HG02623 (cell line): ENCODE measurements around the gene INHA.

ENCODE experiments used
- ATAC-seq: cut with Tn5 transposase; IDR thresholded peaks from one replicate; pipeline ENCODE4 v1.9.1; 2021; ENCODE audit warnings: moderate library complexity; ENCODE audit not compliant: unreplicated experiment

Gene INHA, protein sequence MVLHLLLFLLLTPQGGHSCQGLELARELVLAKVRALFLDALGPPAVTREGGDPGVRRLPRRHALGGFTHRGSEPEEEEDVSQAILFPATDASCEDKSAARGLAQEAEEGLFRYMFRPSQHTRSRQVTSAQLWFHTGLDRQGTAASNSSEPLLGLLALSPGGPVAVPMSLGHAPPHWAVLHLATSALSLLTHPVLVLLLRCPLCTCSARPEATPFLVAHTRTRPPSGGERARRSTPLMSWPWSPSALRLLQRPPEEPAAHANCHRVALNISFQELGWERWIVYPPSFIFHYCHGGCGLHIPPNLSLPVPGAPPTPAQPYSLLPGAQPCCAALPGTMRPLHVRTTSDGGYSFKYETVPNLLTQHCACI

DNA sequence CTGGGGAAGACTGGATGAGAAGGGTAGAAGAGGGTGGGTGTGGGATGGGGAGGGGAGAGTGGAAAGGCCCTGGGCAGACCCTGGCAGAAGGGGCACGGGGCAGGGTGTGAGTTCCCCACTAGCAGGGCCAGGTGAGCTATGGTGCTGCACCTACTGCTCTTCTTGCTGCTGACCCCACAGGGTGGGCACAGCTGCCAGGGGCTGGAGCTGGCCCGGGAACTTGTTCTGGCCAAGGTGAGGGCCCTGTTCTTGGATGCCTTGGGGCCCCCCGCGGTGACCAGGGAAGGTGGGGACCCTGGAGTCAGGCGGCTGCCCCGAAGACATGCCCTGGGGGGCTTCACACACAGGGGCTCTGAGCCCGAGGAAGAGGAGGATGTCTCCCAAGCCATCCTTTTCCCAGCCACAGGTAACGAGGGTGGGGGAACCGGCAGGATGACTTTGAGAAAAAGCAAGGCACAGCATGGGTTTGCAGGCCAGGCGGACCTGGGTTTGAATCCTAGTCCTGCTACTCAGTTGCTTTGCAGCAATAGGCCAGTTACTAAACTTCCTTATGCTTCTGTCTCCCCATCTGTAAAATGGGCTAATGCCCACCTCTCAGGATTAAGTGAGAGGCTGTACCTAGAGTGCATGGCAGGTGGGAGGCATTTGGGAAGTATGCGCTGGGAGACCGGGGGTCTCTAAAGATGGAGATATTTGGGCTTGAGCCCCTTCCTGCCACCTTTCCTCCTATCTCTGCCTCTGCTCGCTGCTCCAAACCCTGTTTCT lies at the start of gene INHA:
TSS of gene INHA (plus strand) at position 74 of the 765 bp plus-strand sequence. CDS start at position 139, 65 bp downstream.
- no peak for ATAC-seq

DNA sequence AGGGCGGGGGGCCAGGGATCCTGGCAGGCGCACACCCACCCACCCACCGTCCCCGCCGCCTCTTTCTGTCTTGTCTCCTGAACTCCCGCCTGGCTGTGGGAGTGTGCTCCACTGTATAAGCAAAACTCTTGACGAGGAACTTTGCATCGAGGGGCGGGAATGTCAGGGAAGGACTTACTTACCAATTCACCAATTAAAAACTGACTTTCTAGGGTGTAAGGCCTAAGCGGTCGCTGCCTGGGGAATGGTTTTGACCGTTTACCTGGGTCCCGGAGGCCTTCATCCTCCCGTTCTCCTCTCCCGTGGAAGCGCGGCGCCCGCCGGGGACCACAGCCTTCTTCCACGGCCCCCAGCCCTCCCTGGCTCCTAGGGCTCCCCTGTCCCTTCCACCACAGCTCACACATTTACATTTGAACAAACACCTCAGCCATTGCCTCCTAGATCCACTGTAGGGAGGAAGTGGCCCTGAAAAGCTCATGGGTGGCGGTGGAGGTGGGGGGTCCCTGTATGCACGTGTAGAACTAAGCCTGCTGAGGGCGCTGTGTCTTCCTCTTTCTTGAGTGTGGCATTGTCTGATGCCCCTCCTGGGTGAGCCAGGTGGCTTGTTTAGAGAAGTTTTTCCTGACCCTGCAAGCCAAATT lies 49.0 kb upstream of the INHA start:
- ATAC-seq, result no peak

- ATAC-seq, result no peak
Observed at GRCh38 chr2:219524817-219525216, 47.3 kb upstream of the INHA start.

GRCh38 chr2:219525533-219526232 lies 46.4 kb upstream of the INHA start:
- ATAC-seq, result no peak

DNA sequence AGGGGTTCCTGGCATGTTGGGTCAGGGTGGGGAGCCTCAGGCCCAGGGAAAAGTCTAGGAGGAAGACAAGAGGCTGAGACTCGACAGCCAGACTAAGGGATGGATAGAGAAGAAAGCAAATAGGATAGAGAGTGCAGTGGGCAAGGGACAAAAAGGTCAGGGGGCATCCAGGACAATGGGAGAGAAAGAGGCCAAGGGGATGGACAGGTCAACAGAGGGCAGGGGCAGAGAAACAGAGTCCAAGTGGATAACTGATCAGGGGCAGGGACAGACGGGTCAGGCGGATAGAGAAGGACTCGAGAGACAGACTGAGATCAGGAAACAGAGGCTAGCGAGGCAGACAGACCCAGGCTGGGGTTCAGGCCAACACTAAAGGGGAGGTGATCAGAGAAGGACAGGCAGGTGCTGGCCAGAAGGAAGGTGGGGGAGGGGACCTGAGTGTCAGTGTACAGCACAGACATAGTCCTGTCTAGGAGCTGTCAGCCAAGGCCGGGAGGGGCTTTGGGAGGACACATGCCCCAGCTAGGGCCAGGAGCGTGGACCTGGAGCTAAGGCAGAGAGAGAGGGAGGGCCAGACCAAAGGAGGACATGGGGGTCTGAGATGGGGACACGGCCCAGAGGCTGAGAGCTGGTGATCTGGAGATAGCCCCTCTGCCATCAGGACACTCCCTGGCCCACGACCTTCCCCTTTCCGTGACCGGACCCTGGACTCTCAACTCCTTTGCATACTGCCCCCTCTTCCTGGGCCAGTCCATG lies 45.6 kb upstream of the INHA start:
- no peak for ATAC-seq

DNA sequence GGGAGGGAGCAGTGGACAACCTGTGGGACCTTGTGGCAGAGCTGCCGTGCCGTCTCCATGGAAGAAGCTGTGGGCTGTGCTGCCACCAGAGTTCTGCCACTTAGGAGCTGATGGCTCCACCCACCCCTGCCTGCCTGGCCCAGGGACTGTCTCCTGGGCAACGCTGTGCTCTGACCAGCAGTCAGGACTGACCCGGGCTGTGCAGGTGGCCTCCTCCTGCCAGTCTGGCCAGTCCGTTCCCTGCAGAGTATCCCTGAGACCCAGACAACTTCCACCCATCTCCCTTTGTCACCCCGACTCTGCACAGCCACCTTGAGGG lies 45.1 kb upstream of the INHA start:
- ATAC-seq, result no peak

GRCh38 chr2:219527472-219527871 lies 44.6 kb upstream of the INHA start:
- no peak for ATAC-seq

DNA sequence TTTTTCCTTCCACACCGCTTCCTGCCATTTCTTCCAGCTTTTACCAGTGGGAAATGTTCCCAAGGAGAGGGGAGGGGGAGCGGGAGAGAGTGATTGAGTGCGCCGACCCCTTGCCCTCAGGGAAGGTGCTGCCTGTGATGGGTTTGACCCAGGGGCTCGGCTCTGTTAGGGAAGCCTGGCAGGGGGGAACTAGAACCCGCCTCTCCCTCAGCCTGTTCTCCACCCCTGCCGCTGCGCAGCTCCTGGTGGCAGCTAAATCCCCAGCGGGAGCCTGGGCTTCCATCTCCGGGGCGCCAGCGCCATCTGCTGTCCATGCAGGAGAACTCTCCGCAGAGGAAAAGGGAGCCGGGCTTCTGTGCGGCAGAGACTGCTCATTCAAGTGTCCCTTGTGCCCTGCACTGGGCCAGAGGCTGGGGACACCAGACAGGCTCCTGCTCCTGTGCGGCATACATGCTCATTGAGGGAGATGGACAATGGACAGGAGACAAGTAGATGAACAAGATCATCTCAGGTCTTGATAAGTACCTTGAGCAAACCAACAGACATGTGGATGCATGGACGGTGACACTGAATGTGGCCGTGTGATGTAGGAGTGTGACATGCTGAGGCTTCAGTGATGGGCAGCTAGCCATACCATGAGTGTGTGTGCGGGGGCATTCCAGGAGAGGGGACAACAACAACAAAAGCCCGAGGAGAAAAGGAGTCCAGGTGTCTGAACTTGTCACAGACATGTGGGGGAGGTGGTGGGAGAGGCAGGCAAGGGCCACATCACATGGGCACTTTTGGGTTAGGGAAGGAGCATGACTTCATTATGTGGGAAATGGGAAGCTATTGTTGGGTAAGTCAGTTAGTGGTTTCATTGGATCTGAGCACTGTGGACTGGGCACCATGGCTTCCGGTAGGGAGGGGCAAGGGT lies 41.8 kb upstream of the INHA start:
- ATAC-seq, result peak; percentile 81

GRCh38 chr2:219531639-219532377 lies 40.3 kb upstream of the INHA start:
- ATAC-seq, result no peak

DNA sequence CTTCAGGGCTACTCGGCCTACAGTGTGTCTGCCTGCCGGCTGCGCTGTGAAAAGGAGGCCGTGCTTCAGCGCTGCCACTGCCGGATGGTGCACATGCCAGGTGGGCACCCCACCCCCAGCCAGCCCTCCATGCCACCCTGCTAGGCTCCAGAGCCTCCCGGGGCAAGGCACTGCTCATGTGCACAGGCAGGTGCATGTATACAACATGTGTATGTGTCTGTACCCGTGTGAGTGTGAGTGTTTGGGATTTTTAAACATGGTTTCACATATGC lies 39.8 kb upstream of the INHA start:
- no peak for ATAC-seq

- no peak for ATAC-seq
Observed at GRCh38 chr2:219533930-219534661, 38.0 kb upstream of the INHA start.

DNA sequence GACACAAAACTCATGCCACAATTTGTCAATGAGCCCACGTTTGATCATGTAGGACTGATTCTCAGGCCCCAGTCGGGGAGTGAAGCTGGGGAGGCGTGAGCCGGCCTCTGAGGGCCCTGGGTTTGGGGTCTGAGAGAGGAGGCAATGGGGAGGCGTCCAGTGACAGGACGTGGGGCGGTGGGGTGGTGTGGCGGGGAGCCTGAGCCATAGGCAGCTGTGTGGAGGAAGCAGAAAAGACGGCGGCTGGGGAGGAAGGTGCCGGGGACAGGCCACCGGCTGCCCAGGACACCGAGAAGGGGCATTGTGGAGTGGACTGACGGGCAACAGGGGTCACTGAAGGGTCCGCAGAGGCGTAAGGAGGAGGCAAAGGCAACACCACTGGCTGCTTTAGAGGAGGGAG lies 35.7 kb upstream of the INHA start:
- no peak for ATAC-seq

GRCh38 chr2:219536967-219537366 lies 35.1 kb upstream of the INHA start:
- no peak for ATAC-seq

DNA sequence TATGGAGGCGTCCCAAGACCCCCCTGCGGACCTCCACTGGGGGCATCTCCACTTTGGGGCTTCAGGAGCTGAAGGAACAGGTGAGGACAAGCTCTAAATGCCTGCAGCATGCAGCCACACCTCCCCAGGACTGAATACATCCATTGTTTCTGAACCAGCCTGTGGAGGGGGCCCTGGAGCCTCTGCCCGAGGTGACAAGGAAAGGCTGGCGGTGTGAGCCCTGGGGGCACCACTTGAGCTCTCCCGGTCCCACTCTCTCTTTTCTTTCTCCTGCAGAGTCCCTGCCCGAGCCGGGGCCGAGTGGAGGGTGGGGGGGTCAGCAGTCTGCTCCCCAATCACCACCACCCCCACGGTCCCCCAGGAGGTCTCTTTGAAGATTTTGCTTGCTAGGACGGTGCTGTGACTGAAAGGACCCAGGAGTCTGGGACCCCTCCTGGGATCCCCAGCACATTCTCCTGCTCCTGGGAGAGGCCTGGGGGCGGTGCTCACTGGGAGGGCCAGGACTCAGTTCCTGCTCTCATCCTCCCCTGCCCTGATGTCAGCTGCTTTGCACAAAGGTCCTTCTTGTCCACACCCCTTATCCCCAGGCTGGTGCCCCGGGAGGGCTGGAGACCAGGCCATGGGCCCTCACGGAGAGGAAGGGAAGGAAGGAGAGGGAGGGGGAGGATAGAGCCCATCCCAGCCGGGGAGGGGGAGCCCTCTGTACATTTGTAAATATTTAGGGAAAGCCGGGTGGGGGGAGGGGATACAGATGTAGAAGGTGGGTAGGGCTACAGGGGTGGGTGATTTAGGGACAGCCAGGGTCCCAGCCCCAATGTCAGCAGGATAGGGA lies 34.2 kb upstream of the INHA start:
- ATAC-seq, result no peak

DNA sequence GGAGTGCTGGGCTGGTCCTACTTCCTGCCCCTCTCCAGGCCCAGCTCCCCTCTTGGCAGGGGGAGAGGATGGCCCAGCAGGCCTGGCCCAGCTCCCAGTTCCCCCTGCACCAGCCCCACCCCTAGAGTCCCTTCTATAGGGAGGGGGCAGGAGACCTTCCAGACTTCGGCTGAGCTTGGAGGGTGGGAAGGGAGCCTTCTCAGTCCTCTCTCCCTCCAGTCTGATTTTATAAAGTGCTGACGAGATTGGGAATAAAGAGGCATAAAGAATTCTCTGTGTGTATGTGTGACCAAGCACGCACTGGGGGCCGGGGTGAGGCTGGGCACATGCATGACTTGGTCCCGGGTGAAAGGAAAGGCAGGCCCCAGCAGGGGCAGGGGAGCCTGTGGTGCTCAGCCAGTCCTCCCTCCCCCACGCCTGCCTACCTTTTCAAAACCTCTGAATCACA lies 33.6 kb upstream of the INHA start:
- ATAC-seq, result no peak

- no peak for ATAC-seq
Observed at GRCh38 chr2:219538956-219539788, 32.9 kb upstream of the INHA start.
